ENCODE results near the gene CYSRT1.

DNA sequence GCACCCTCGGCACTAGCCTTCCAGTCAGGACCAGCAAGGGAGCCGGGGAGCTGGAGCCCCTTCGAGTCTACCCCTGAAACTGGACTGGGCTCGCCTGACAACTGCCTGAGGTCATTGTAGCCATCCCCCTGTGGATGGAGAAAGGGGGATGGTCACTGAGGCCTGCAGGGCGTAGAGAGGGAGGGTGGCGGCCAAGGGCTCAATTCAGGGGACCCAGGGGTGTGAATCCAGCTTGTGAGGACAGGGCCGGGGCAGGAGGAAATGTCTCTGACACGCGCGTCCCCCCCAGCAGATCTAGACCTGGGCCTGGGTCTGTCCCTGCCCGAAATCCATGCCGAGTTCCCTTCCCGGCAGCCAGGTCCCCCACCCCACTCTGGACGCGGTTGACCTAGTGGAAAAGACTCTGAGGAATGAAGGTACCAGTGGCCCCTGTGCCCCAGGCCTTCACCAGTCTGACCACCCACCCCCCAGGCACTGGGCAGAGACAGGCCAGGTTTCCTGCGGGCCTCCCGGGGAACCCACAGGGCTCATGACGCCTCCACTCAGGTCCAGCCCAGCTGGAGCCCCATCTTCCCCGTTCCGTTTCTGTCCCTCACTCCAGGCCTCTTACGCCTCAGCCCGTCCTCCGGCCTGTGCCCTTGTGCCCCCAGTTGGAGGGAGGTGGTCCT, 6.5 kb downstream of the CYSRT1 start:
- TF ChIP-seq, protein P1, sequence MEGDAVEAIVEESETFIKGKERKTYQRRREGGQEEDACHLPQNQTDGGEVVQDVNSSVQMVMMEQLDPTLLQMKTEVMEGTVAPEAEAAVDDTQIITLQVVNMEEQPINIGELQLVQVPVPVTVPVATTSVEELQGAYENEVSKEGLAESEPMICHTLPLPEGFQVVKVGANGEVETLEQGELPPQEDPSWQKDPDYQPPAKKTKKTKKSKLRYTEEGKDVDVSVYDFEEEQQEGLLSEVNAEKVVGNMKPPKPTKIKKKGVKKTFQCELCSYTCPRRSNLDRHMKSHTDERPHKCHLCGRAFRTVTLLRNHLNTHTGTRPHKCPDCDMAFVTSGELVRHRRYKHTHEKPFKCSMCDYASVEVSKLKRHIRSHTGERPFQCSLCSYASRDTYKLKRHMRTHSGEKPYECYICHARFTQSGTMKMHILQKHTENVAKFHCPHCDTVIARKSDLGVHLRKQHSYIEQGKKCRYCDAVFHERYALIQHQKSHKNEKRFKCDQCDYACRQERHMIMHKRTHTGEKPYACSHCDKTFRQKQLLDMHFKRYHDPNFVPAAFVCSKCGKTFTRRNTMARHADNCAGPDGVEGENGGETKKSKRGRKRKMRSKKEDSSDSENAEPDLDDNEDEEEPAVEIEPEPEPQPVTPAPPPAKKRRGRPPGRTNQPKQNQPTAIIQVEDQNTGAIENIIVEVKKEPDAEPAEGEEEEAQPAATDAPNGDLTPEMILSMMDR (optimal IDR thresholded peaks at IDR 0.05 in 1 of 3, IDR thresholded peaks at IDR 0.05 in 1 of 3, conservative IDR thresholded peaks at IDR 0.05 in 1 of 3; ENCODE audit: extremely low read depth in 1 of 3, insufficient read depth in 2 of 3, low read length in 3 of 3) = no peak
- TF ChIP-seq EZH2 (IDR thresholded peaks at IDR 0.05; ENCODE audit: low read length) = no peak
